H1 (cell line): ENCODE results near the gene SPARC.

Experiments
- TF ChIP-seq, protein P1 (sequence below): IDR thresholded peaks from 2 replicates; pipeline ENCODE4 v1.6.1; 2012; ENCODE audit warnings: inconsistent platforms
- TF ChIP-seq, protein P2 (sequence below), 3 experiments: IDR thresholded peaks; 1 replicate in 2 of 3; 2 replicates in 1 of 3; pipeline versions ENCODE4 v1.5.1 to v1.6.1; 2011; ENCODE audit warnings: low read length in 3 of 3, mild to moderate bottlenecking in 3 of 3, inconsistent platforms in 2 of 3, low read depth in 1 of 3, moderate library complexity in 1 of 3; ENCODE audit not compliant: insufficient read depth in 1 of 3; ENCODE audit errors: control extremely low read depth in 1 of 3

DNA sequence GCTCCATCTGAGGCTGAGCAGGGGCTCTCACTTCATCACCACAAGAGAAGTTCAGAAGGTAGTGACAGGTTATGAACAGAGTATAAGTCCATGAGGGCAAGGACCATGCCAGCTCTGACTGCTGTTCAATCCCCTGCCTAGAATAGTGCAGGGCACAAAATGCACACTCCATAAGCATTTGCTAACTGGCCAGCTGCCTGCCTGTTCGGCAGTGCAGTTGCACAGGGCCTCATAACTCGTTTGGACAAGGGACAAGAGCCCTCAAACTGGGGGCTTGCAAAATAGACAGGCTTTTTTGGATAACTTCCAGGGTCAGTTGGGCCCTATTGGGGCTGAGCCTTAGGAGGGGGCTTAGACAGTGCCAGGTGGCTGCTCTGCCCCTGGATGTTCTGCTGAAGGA is 21.1 kb downstream of the SPARC start:
- TF ChIP-seq, protein P1, sequence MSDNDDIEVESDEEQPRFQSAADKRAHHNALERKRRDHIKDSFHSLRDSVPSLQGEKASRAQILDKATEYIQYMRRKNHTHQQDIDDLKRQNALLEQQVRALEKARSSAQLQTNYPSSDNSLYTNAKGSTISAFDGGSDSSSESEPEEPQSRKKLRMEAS, result no peak
- TF ChIP-seq, protein P2, sequence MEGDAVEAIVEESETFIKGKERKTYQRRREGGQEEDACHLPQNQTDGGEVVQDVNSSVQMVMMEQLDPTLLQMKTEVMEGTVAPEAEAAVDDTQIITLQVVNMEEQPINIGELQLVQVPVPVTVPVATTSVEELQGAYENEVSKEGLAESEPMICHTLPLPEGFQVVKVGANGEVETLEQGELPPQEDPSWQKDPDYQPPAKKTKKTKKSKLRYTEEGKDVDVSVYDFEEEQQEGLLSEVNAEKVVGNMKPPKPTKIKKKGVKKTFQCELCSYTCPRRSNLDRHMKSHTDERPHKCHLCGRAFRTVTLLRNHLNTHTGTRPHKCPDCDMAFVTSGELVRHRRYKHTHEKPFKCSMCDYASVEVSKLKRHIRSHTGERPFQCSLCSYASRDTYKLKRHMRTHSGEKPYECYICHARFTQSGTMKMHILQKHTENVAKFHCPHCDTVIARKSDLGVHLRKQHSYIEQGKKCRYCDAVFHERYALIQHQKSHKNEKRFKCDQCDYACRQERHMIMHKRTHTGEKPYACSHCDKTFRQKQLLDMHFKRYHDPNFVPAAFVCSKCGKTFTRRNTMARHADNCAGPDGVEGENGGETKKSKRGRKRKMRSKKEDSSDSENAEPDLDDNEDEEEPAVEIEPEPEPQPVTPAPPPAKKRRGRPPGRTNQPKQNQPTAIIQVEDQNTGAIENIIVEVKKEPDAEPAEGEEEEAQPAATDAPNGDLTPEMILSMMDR (IDR thresholded peaks at IDR 0.05; ENCODE audit: control extremely low read depth in 1 of 3, insufficient read depth in 1 of 3, low read depth in 1 of 3, low read length in 3 of 3), result no peak
